ENCODE measurements around the gene FOXP1. TPM values are rescaled to one million over a fixed set of nuclear protein-coding genes. Genes with fewer than 3 reads are reported as not detected.
"Not testable (repeated sequence)": the region's sequence is repeated elsewhere in the genome, so short reads cannot be mapped to it uniquely, and the experiment has no call there.

FOXP1 gene
- total RNA-seq, 1 experiment from 2014 or later, result 24.7 TPM

DNA sequence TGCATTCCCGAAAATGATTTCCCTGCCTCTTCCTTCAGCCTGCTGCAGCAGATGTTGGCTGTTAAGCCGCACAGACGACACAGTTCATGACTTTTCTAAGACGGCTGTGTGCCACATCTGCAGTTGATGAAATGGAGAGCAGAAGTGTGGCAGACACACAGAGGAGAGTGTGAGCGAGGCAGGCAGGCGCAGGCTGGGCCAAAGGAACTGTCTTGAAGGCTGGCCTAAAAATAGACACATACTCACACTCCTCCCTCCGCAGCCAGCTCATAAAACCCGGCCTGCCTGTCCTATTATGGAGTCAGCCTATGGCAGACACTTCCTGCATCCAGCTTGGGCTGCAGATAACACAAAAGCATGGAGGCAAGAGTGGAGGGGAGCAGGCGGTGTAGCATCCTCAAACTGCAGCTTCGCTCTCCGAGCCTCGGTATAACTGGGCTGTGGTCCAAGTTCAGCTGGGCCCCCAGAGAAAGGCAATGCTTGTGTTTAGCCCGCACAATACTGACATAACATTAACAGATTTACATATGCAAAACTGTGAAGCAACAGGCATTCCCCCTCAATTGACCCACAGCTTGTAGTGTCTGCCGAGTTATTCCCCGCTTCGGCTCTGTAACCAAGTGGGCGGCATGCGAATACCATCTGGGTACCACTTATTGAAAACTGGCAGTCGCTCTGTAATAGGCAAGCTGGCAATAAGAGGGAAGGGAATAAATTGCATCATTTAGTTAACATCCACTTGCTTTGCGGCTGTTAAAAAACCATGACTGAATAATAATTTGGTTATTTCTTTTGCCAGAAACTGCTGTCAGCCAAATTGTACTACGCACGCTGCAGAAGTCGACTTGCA lies 40.8 kb downstream of the FOXP1 start:
- DNase-seq, result peak; percentile 28
- no peaks in the 10 kb centered on the region for H3K27me3 ChIP-seq (ENCODE audit: control insufficient read depth, insufficient read depth, low read length)
- H3K36me3 ChIP-seq (replicated peaks; ENCODE audit: control insufficient read depth, insufficient read depth, low read length), result no peaks in the 10 kb centered on the region
- no peak overlapping the region for H3K4me3 ChIP-seq (ENCODE audit: insufficient read depth, low read depth, low read length)

- no peaks in the 10 kb centered on the region for H3K36me3 ChIP-seq (replicated peaks; ENCODE audit: control insufficient read depth, insufficient read depth, low read length)
Observed at GRCh38 chr3:71541313-71541712, 42.2 kb downstream of the FOXP1 start.

DNA sequence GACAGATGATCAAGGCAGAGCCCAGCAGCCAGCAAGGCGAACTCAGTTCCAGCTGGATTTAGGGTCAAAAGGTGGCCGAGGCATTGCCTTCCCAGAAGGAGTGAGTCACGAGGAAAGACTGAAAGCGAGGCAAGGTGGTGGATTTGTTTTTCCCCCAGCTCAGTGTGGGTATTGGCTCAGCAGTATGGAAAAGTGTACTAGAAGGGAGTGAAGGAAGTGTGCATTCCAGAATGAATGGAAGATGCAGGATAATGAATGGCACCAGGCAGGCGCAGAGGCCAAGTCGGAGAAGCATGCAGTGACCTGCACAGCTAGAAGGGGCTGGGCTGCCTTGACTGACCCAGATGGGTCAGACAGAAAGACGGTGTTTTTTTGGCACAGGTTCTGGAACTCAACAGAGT lies 46.3 kb downstream of the FOXP1 start:
- DNase-seq, result no peak
- no peaks in the 10 kb centered on the region for H3K36me3 ChIP-seq (replicated peaks; ENCODE audit: control insufficient read depth, insufficient read depth, low read length)

More at GRCh38 chr3:71541313-71541712, 42.2 kb downstream of the FOXP1 start:
- Histone ChIP-seq H3K27me3 (ENCODE audit: control insufficient read depth, insufficient read depth, low read length) (no peaks in the 10 kb centered on the region), H3K4me3 (ENCODE audit: insufficient read depth, low read depth, low read length) (no peak overlapping the region)
- DNase-seq, result no peak

GRCh38 chr3:71536376-71536965 lies 47.1 kb downstream of the FOXP1 start:
- H3K36me3 ChIP-seq (replicated peaks; ENCODE audit: control insufficient read depth, insufficient read depth, low read length), result no peaks in the 10 kb centered on the region
- DNase-seq, result no peak
- H3K27me3 ChIP-seq (ENCODE audit: control insufficient read depth, insufficient read depth, low read length), result no peaks in the 10 kb centered on the region
- H3K4me3 ChIP-seq (ENCODE audit: insufficient read depth, low read depth, low read length), result no peak overlapping the region

More for the DNA sequence above, 46.3 kb downstream of the FOXP1 start:
- Histone ChIP-seq H3K27me3 (ENCODE audit: control insufficient read depth, insufficient read depth, low read length) (no peaks in the 10 kb centered on the region), H3K4me3 (ENCODE audit: insufficient read depth, low read depth, low read length) (no peak overlapping the region)

DNA sequence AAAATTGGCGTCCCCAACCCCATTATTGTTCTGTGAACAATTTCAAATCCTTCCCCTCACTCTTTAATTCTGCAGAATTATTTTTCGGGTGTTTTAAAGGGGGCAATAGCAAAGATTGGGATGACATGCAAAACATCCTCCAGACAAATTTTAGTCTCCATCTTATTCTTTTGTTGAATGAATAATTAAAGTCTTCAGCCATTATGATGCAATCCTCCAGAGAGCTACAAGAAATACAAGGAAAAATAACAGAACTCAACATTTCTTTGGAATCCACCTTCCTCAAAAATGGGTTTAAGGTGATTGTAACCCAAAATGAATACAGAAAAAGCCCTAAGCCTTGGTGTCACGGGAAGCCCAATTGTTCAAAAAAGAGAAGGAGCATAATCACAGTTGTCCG lies 49.9 kb downstream of the FOXP1 start:
- Histone ChIP-seq H3K36me3 (replicated peaks; ENCODE audit: control insufficient read depth, insufficient read depth, low read length) (no peaks in the 10 kb centered on the region), H3K4me3 (ENCODE audit: insufficient read depth, low read depth, low read length) (no peak overlapping the region), H3K27me3 (ENCODE audit: control insufficient read depth, insufficient read depth, low read length) (no peaks in the 10 kb centered on the region)
- DNase-seq, result no peak

DNA sequence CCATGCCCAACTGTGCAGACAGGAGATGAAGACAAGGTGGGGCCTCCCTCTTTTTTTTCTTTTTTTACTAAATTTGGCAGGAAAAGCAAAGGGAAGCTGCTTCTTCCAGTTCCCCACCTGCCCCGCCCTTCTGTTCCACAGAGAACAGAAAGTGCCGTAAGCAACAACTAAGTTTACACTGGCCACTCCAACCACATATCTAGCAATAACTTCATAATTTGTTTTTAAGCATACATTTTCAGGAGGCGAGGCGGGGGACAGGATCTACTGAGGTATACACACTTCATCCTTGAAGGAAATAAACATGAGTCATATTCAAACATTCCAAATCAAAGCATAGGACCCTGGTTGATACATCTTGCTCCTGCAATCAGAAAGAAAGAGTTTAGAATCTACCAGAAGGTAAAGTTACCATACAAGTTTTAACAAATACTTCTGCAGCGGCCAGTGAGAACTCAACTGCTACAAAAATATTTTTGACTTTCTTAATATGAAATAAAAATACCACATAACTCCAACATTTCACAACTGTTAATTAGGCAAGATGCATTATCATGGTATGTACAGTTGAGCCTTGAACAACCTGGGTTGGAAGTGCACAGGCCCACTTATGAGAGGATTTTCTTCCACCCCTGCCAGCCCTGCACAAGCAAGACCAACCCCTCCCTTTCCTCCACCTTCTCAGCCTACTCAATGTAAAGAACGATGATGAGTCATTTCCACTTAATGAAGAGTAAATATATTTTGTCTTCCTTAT lies 50.7 kb downstream of the FOXP1 start:
- no peak for DNase-seq
- H3K27me3 ChIP-seq (ENCODE audit: control insufficient read depth, insufficient read depth, low read length), result no peaks in the 10 kb centered on the region
- no peak overlapping the region for H3K4me3 ChIP-seq (ENCODE audit: insufficient read depth, low read depth, low read length)
- H3K36me3 ChIP-seq (replicated peaks; ENCODE audit: control insufficient read depth, insufficient read depth, low read length), result no peaks in the 10 kb centered on the region

DNA sequence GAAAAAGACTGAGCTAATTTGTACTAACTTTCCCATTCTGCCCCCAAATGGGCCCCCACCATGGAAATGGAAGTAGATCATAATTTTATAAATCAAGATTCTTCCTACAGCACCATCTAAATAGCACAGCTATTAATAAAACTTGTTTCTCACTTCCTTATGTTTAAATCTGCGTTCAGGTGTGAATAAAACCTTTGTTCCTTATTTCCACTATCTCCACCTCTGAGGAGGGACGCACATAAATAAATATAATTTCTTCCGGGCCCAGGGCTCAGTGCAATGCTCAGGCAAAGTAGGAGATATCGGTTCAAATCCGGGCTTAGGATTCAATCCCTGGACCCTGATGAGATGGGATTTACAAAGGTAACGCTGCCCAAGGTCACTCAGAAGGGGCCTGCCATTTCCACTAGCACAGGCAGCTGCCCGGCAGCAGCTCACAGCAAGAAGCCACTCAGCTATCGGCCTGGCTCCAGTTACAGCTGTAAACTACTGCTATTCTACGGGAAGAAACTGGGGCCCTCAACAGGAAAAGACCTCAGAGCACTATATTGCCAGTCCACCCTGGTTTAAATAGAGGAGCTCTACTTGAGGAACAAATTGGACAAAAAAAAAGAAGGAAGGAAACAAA lies 52.5 kb downstream of the FOXP1 start:
- no peaks in the 10 kb centered on the region for H3K36me3 ChIP-seq (replicated peaks; ENCODE audit: control insufficient read depth, insufficient read depth, low read length)
- DNase-seq, result peak; percentile 44
- no peak overlapping the region for H3K4me3 ChIP-seq (ENCODE audit: insufficient read depth, low read depth, low read length)
- H3K27me3 ChIP-seq (ENCODE audit: control insufficient read depth, insufficient read depth, low read length), result no peaks in the 10 kb centered on the region

DNA sequence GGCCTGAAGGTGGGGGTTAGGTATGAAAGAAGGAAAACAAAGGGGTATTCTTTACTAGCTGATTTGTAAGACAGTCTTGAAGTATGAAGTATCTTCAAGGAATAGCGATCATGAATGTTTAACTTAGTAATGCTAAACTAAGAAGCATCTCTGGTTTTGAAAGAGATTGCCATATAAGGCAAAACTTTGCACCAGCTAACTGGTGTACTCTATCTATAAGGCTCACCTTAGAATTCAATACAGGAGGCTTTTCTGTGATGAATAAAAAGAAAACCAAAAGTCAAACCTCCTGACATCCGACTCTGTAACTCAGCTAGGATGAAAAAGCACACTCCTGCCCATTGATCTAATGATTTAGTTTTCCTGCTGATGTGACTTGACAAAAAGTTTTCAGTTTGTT lies 54.7 kb downstream of the FOXP1 start:
- no peaks in the 10 kb centered on the region for H3K27me3 ChIP-seq (ENCODE audit: control insufficient read depth, insufficient read depth, low read length)
- no peak overlapping the region for H3K4me3 ChIP-seq (ENCODE audit: insufficient read depth, low read depth, low read length)
- H3K36me3 ChIP-seq (replicated peaks; ENCODE audit: control insufficient read depth, insufficient read depth, low read length), result no peaks in the 10 kb centered on the region
- DNase-seq, result no peak

GRCh38 chr3:71526448-71526847 lies 57.1 kb downstream of the FOXP1 start:
- not testable (repeated sequence) for H3K36me3 ChIP-seq (replicated peaks; ENCODE audit: control insufficient read depth, insufficient read depth, low read length); DNase-seq; H3K4me3 ChIP-seq (ENCODE audit: insufficient read depth, low read depth, low read length); H3K27me3 ChIP-seq (ENCODE audit: control insufficient read depth, insufficient read depth, low read length)

DNA sequence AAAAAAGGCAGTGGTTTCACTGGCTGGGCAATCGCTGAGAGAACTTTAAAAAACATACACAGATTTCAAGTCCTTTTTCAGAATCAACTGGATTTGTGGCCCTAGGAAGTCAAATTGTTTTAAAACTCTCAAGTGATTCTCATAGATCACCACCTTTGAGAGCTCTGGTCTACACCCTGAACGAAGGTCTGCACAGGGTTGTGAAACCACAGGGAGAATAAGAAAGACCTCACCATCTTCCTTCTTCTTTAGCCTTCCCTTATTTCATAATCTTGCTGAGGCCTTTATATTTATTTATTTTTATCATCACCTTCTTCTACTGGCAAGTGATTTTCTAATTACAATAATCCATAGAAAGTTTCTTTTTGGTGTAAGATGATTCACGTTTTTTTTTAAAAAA lies 58.1 kb downstream of the FOXP1 start:
- Histone ChIP-seq H3K27me3 (ENCODE audit: control insufficient read depth, insufficient read depth, low read length) (no peaks in the 10 kb centered on the region), H3K4me3 (ENCODE audit: insufficient read depth, low read depth, low read length) (no peak overlapping the region), H3K36me3 (replicated peaks; ENCODE audit: control insufficient read depth, insufficient read depth, low read length) (no peaks in the 10 kb centered on the region)
- DNase-seq, result no peak

DNA sequence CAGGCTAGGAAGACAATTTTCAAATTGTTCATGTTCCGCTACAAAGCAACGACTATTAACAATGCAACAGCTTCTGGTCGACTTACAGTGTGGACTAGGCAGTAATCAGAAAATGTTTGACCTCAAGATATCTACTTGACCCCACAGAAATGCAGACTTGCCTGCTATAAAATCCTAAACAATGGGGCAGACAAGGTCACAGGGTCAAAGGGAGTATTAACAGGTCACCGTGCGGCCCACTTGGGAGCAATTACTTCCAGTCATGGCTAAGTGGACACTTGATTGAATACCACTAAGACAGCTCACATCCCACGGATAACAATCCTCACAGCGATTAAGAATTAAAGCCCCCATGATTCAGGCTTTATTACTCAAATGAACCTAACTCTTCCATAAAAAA lies 58.9 kb downstream of the FOXP1 start:
- DNase-seq, result no peak
- Histone ChIP-seq H3K36me3 (replicated peaks; ENCODE audit: control insufficient read depth, insufficient read depth, low read length) (no peaks in the 10 kb centered on the region), H3K27me3 (ENCODE audit: control insufficient read depth, insufficient read depth, low read length) (no peaks in the 10 kb centered on the region), H3K4me3 (ENCODE audit: insufficient read depth, low read depth, low read length) (no peak overlapping the region)

DNA sequence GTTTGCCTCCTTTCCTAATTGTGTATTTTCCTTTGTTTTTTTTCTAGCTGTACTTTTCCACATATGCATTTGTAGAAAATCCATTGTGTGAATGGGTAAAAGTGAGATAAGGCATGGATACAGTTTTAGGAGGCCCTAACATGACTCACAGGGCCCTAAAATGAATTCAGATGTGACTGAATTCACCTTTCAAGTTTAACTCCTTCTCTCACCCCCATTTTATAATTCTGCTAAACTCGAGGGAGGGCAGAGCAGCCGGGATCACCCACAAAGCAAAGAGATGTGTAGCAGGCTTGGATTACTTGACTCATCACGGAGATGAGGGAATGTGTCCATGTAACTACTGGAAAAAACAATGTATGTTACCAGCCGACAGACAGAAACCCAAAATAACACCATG lies 59.9 kb downstream of the FOXP1 start:
- no peaks in the 10 kb centered on the region for H3K27me3 ChIP-seq (ENCODE audit: control insufficient read depth, insufficient read depth, low read length)
- no peak overlapping the region for H3K4me3 ChIP-seq (ENCODE audit: insufficient read depth, low read depth, low read length)
- no peak for DNase-seq
- H3K36me3 ChIP-seq (replicated peaks; ENCODE audit: control insufficient read depth, insufficient read depth, low read length), result no peaks in the 10 kb centered on the region

DNA sequence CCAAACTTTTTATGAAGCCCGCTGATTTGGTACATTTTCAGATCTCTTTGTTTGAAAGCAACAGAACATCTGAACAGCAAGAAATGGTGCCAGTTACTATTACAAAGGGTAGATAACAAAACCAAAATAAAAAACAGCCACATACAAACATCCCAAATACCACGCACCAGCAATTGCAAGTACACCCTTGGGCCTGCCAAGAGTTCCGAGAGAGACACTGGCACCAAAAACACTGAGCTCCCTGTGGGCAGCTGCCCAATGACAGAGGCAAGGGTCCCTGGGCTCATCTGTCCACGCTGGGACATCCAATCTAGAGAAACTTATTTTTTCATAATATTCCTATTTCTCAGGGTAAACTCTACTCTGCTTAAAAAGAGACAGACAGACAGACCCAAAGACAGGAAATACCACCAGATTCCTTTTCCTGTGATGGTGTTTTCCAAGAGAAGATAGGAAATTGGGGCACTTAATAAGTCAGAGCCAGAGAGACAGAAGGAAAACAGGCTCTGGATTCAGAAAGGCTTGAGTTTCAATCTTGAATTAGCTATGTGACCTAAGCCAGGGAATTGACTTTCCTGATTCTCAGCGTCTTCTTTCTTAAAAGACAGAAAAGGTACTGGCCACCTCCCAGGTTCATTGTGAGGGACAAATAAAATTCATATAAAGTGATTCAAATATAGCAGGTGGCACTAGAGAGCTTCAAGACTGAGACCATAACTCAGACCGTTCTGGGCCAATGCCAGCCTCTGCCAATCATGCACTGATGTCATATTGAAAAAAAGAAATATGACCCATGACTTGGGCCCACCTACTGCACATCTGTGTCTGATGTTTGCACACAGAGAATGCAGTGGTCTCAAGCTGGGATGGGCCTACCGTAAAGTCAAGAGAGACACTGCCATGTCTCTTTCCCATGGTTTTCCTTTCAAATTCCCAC lies 61.3 kb downstream of the FOXP1 start:
- DNase-seq, result no peak
- H3K36me3 ChIP-seq (replicated peaks; ENCODE audit: control insufficient read depth, insufficient read depth, low read length), result no peaks in the 10 kb centered on the region
- H3K4me3 ChIP-seq (ENCODE audit: insufficient read depth, low read depth, low read length), result no peak overlapping the region
- H3K27me3 ChIP-seq (ENCODE audit: control insufficient read depth, insufficient read depth, low read length), result no peaks in the 10 kb centered on the region

DNA sequence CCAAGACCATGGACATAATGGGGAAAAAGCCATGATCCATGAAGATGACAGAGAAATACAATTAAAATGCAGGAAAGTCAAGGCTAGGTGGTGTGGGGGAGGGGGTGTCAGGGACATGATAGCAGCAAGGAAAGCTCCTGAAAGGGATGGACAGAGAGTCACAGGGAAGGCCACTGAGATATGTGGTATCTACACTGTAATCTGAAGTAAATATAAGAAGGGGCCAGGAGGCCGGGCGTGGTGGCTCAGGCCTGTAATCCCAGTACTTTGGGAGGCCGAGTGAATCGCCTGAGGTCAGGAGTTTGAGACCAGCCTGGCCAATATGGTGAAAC lies 62.5 kb downstream of the FOXP1 start:
- H3K27me3 ChIP-seq (ENCODE audit: control insufficient read depth, insufficient read depth, low read length), result no peaks in the 10 kb centered on the region
- no peak overlapping the region for H3K4me3 ChIP-seq (ENCODE audit: insufficient read depth, low read depth, low read length)
- H3K36me3 ChIP-seq (replicated peaks; ENCODE audit: control insufficient read depth, insufficient read depth, low read length), result no peaks in the 10 kb centered on the region
- DNase-seq, result no peak

All from H7 (cell line).